BLaER1 treated with 17β-estradiol and CSF1 and Interleukin-3, amounts not matched to agents 10 nM and 100 nM (cell line): ENCODE results near the gene AP4E1.
A peak's percentile ranks its signal among the peaks of the same experiment; 100 is the strongest.

Experiments used
- H3K27ac ChIP-seq, 11 experiments: shearing (Covaris generic); formaldehyde crosslinking; 2 replicates each; pipeline ENCODE4 v1.8.1; 2022
- H3K27me3 ChIP-seq, 11 experiments: shearing (Covaris generic); formaldehyde crosslinking; 2 replicates each; pipeline ENCODE4 v1.8.1; 2022
- H3K36me3 ChIP-seq, 11 experiments: shearing (Covaris generic); formaldehyde crosslinking; 2 replicates each; pipeline ENCODE4 v1.8.1; 2022
- H3K4me1 ChIP-seq, 10 experiments: shearing (Covaris generic); formaldehyde crosslinking; 2 replicates each; pipeline ENCODE4 v1.8.1; 2022
- H3K4me2 ChIP-seq, 11 experiments: shearing (Covaris generic); formaldehyde crosslinking; 2 replicates each; pipeline ENCODE4 v1.8.1; 2022
- H3K4me3 ChIP-seq, 10 experiments: shearing (Covaris generic); formaldehyde crosslinking; 2 replicates each; pipeline ENCODE4 v1.8.1; 2022
- H3K9ac ChIP-seq, 11 experiments: shearing (Covaris generic); formaldehyde crosslinking; 2 replicates each; pipeline ENCODE4 v1.8.1; 2022
- H3K9me3 ChIP-seq, 11 experiments: shearing (Covaris generic); formaldehyde crosslinking; replicated peaks in 1 of 11; 2 replicates each; pipeline ENCODE4 v1.8.1; 2022
- H4K20me1 ChIP-seq, 11 experiments: shearing (Covaris generic); formaldehyde crosslinking; 2 replicates each; pipeline ENCODE4 v1.8.1; 2022
- Cebpa-rat ChIP-seq, 11 experiments: shearing (Covaris generic); IDR thresholded peaks; 2 replicates each; pipeline ENCODE4 v1.8.1; 2022

Gene AP4E1

GRCh38 chr15:51044037-51044727 lies 135.7 kb downstream of the AP4E1 start:
- Histone ChIP-seq H3K4me1 (peaks cover 0 to 33% (median 5%) of the 10 kb centered on the region in 10 experiments; a peak in 8 of 20 replicates), H3K9me3 (no peaks in the 10 kb centered on the region), H3K4me3 (no peak overlapping the region), H3K27me3 (no peaks in the 10 kb centered on the region), H3K4me2 (no peak overlapping the region), H4K20me1 (no peaks in the 10 kb centered on the region), H3K9ac (no peak overlapping the region), H3K36me3 (no peaks in the 10 kb centered on the region), H3K27ac (no peak overlapping the region)
- TF ChIP-seq Cebpa-rat (IDR thresholded peaks at IDR 0.05), result no peak

- Histone ChIP-seq H3K27ac (no peak overlapping the region), H3K4me2 (peak overlapping the region in 3 of 11 experiments; percentile 3 to 89 (median 85); a peak in 3 of 22 replicates), H3K4me1 (peaks cover 0 to 52% (median 5%) of the 10 kb centered on the region in 10 experiments; a peak in 8 of 20 replicates), H3K9me3 (no peaks in the 10 kb centered on the region), H3K27me3 (no peaks in the 10 kb centered on the region), H4K20me1 (no peaks in the 10 kb centered on the region), H3K36me3 (no peaks in the 10 kb centered on the region), H3K4me3 (no peak overlapping the region), H3K9ac (no peak overlapping the region)
- no peak for TF ChIP-seq Cebpa-rat (IDR thresholded peaks at IDR 0.05)
Measured at GRCh38 chr15:51046016-51046415, 137.5 kb downstream of the AP4E1 start.

- no peaks in the 10 kb centered on the region for H3K9me3 ChIP-seq
- no peaks in the 10 kb centered on the region for H4K20me1 ChIP-seq
- no peaks in the 10 kb centered on the region for H3K36me3 ChIP-seq
- TF ChIP-seq Cebpa-rat (IDR thresholded peaks at IDR 0.05), result no peak
- H3K4me2 ChIP-seq, result peak overlapping the region in 3 of 11 experiments; percentile 28 to 89 (median 85); a peak in 6 of 22 replicates
- H3K27me3 ChIP-seq, result no peaks in the 10 kb centered on the region
- H3K4me3 ChIP-seq, result no peak overlapping the region
- peaks cover 0 to 61% (median 9%) of the 10 kb centered on the region in 10 experiments; a peak in 12 of 20 replicates for H3K4me1 ChIP-seq
- H3K9ac ChIP-seq, result no peak overlapping the region
- peak overlapping the region in 1 of 11 experiments; percentile 2; a peak in 1 of 22 replicates for H3K27ac ChIP-seq
Measured at GRCh38 chr15:51046799-51047449, 138.4 kb downstream of the AP4E1 start.

GRCh38 chr15:51048308-51048707 lies 139.8 kb downstream of the AP4E1 start:
- H3K36me3 ChIP-seq, result no peaks in the 10 kb centered on the region
- no peaks in the 10 kb centered on the region for H3K9me3 ChIP-seq
- peaks cover 0 to 74% (median 11%) of the 10 kb centered on the region in 10 experiments; a peak in 12 of 20 replicates for H3K4me1 ChIP-seq
- TF ChIP-seq Cebpa-rat (IDR thresholded peaks at IDR 0.05), result no peak
- H3K4me2 ChIP-seq, result peak overlapping the region in 4 of 11 experiments; percentile 16 to 89 (median 76); a peak in 8 of 22 replicates
- H3K4me3 ChIP-seq, result no peak overlapping the region
- H4K20me1 ChIP-seq, result no peaks in the 10 kb centered on the region
- H3K27me3 ChIP-seq, result no peaks in the 10 kb centered on the region
- peak overlapping the region in 3 of 11 experiments; percentile 32 to 77 (median 70); a peak in 4 of 22 replicates for H3K27ac ChIP-seq
- peak overlapping the region in 2 of 11 experiments; percentile 53 to 65; a peak in 3 of 22 replicates for H3K9ac ChIP-seq

- Histone ChIP-seq H3K4me2 (peak overlapping the region in 3 of 11 experiments; percentile 68 to 89 (median 85); a peak in 6 of 22 replicates), H3K27ac (peak overlapping the region in 3 of 11 experiments; percentile 32 to 77 (median 70); a peak in 5 of 22 replicates), H3K36me3 (no peaks in the 10 kb centered on the region), H3K4me1 (peaks cover 0 to 80% (median 11%) of the 10 kb centered on the region in 10 experiments; a peak in 12 of 20 replicates), H3K27me3 (no peaks in the 10 kb centered on the region), H3K9me3 (no peaks in the 10 kb centered on the region), H3K4me3 (0 out of 20 replicates have a peak overlapping the region, but pooled peaks of 1 of the 10 experiments have one; percentile 21), H3K9ac (peak overlapping the region in 2 of 11 experiments; percentile 53 to 65; a peak in 3 of 22 replicates), H4K20me1 (no peaks in the 10 kb centered on the region)
- no peak for TF ChIP-seq Cebpa-rat (IDR thresholded peaks at IDR 0.05)
Measured at GRCh38 chr15:51049081-51049480, 140.6 kb downstream of the AP4E1 start.

- H3K36me3 ChIP-seq, result no peaks in the 10 kb centered on the region
- H3K4me3 ChIP-seq, result peak overlapping the region in 2 of 10 experiments; percentile 6 to 11; a peak in 2 of 20 replicates
- TF ChIP-seq Cebpa-rat (IDR thresholded peaks at IDR 0.05), result no peak
- no peaks in the 10 kb centered on the region for H3K9me3 ChIP-seq
- H4K20me1 ChIP-seq, result no peaks in the 10 kb centered on the region
- H3K4me2 ChIP-seq, result peak overlapping the region in 7 of 11 experiments; percentile 5 to 89 (median 39); a peak in 12 of 22 replicates
- no peaks in the 10 kb centered on the region for H3K27me3 ChIP-seq
- H3K9ac ChIP-seq, result peak overlapping the region in 2 of 11 experiments; percentile 62 to 70; a peak in 3 of 22 replicates
- peak overlapping the region in 3 of 11 experiments; percentile 29 to 81 (median 65); a peak in 6 of 22 replicates for H3K27ac ChIP-seq
- peaks cover 0 to 77% (median 11%) of the 10 kb centered on the region in 10 experiments; a peak in 12 of 20 replicates for H3K4me1 ChIP-seq
Measured at GRCh38 chr15:51051776-51052175, 143.3 kb downstream of the AP4E1 start.

GRCh38 chr15:51053571-51053970 lies 145.1 kb downstream of the AP4E1 start:
- H3K4me2 ChIP-seq, result peak overlapping the region in 2 of 11 experiments; percentile 85 to 89; a peak in 3 of 22 replicates
- no peaks in the 10 kb centered on the region for H3K9me3 ChIP-seq
- H3K9ac ChIP-seq, result no peak overlapping the region
- no peak overlapping the region for H3K27ac ChIP-seq
- TF ChIP-seq Cebpa-rat (IDR thresholded peaks at IDR 0.05), result no peak
- no peaks in the 10 kb centered on the region for H4K20me1 ChIP-seq
- no peaks in the 10 kb centered on the region for H3K36me3 ChIP-seq
- H3K27me3 ChIP-seq, result no peaks in the 10 kb centered on the region
- peaks cover 0 to 59% (median 6%) of the 10 kb centered on the region in 10 experiments; a peak in 12 of 20 replicates for H3K4me1 ChIP-seq
- no peak overlapping the region for H3K4me3 ChIP-seq

GRCh38 chr15:51054535-51054934 lies 146.1 kb downstream of the AP4E1 start:
- H3K4me2 ChIP-seq, result no peak overlapping the region
- no peak for TF ChIP-seq Cebpa-rat (IDR thresholded peaks at IDR 0.05)
- no peaks in the 10 kb centered on the region for H3K36me3 ChIP-seq
- no peak overlapping the region for H3K9ac ChIP-seq
- H3K4me1 ChIP-seq, result peaks cover 0 to 49% (median 6%) of the 10 kb centered on the region in 10 experiments; a peak in 12 of 20 replicates
- H3K27ac ChIP-seq, result no peak overlapping the region
- no peaks in the 10 kb centered on the region for H3K27me3 ChIP-seq
- no peaks in the 10 kb centered on the region for H3K9me3 ChIP-seq
- H4K20me1 ChIP-seq, result no peaks in the 10 kb centered on the region
- H3K4me3 ChIP-seq, result no peak overlapping the region
